Upper lobe of left lung (tissue), 4 donors: Measurements from ENCODE around the gene TOMT.

Experiments used
- CTCF ChIP-seq, 6 experiments: fragments of 450-650 bp in 4 of 6; fragments of 200-600 bp in 2 of 6; sonication (generic) in 2 of 6; IDR thresholded peaks; one replicate each; pipeline ENCODE4 v1.5.1; 2016 to 2019; ENCODE audit warnings: antibody characterized with exemption in 6 of 6
- POLR2A ChIP-seq, 4 donors: fragments of 450-650 bp; IDR thresholded peaks; one replicate each; pipeline ENCODE4 v1.5.1; 2016 to 2017; ENCODE audit warnings: antibody characterized with exemption in 4 of 4, mild to moderate bottlenecking in 2 of 4

- TF ChIP-seq CTCF (IDR thresholded peaks at IDR 0.05) (no peak), POLR2A (IDR thresholded peaks at IDR 0.05) (no peak)
Observed at GRCh38 chr11:72141066-72141465, 35.3 kb downstream of the TOMT start.
